Smooth muscle cell of trachea (primary cell): ENCODE measurements around the gene DIS3. TPM values are rescaled to one million over a fixed set of nuclear protein-coding genes. Genes with fewer than 3 reads are reported as not detected.

ENCODE experiments used
- total RNA-seq: library from RNA; depleted of rRNA; stranded (reverse); fragments of >200 nt; gene quantifications from 2 replicates; pipeline ENCODE4 v1.2.1, GENCODE V29; 2014

The DIS3 gene
- 33.7 and 47.4 TPM in 2 replicates for total RNA-seq

DNA sequence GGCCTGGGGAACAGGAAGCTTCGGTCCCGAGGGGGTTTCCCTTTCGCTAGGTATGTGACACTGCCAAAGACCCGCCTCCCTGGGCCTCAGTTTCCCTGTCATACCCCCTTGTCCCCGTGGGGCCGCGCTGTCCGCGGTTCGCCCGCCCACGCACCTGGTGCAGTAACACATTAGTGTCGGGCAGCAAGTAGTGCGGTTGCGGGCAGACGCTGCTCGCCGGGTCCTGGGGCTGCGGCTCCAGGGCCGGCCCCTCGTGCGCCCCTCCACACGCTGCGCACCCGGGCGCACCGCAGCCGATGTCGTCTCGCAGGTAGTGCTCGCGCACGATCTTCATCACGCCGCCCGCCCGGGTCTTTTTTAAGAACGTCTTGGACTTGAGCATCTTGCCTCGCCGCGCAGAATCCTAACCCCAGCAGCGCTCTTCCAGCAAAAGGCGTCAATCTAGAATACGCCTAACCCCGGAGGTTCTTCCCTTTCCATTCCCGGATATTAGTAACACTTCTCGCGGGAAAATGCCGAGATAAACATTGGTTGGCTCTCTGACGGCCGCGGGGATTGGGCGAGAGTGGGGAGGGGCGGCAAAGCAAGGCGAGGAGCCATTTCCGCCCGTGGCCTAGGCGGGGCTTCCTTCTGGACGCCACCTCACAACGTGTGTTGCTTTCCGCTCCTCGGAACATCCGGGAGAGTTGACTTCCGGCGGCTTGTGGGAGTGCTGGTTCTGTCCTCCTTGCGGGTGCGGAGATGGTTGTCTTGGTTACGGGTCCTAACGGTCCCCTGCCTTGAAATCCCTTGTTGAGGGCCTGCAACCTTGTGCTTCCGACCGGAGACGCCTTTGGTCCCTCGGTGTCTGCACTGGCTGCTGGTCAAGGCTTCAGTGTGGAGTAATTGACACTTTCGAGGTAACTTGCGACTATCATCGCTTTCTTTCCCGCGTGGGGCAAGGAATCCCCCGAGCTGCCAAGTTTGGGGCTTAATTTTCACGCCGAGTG lies at the start of gene DIS3, which contains the start of gene PIBF1:
Gene DIS3, minus strand, starts transcription at position 450 of the 989 bp plus-strand sequence. Its CDS starts 68 bp downstream, at position 382.
Gene PIBF1, plus strand, starts transcription at position 683 of the 989 bp plus-strand sequence. CDS start 1,337 bp downstream, outside the sequence.

DNA sequence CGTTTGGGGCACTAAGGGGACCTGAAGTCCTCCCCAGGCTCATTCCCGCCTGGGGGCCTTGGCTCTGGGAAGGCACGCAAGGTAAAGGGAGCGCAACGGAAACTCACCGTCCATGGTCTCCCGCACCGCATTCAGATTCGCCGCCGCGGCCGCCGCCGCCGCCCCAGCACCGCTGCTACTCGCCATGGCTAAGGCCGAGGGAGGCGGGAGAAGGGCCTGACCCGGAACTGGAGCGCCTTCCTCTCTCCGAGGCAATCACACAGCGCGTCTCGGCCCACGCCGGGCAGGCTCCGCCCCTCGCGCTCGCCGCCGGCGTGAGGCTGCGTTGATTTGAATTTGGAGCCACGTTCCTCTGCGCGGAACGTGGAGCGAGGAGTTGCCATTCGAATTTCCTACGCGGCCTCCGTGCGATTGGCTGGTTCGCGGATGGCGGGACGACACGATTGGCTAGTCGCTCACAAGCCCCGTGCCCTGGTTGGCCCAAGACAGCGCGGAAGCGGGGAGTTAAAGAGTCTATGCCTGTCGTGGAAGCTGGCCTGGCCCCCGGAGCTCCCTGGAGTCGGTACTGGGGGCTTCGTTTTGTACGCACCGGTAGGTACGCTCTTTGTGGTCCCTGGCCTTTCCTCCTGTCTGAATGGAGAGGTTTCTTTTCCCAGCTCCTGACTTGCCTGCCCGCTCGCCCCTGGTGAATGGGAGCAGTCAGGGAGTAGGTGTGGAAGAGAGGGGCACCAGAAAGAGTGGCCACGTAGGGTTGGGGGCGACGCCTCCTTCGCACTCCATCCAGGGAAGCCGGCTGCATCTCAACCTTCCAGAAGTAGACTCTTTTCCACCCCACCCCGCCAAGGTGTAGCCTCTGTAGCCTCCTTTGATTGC lies 54.0 kb downstream of the DIS3 start, which contains the start of the genes BORA and MZT1:
Gene BORA, plus strand, starts transcription at position 507 of the 873 bp plus-strand sequence. CDS start 1,018 bp downstream, outside the sequence.
Gene MZT1, minus strand, starts transcription at position 213 of the 873 bp plus-strand sequence. Its CDS starts 27 bp downstream, at position 186.

Other genes with a start within 250 kb of the DIS3 start
- 5.1 and 12.9 TPM in 2 replicates for gene MZT1, start 54.3 kb downstream of the DIS3 start, total RNA-seq
- gene BORA, start 54.0 kb downstream of the DIS3 start, total RNA-seq, result 2.3 and 11.8 TPM in 2 replicates
- gene PIBF1, start 233 bp upstream of the DIS3 start, total RNA-seq, result 22.2 and 28.5 TPM in 2 replicates